ENCODE results near the gene SSTR4. TPM values are rescaled to one million over a fixed set of nuclear protein-coding genes. Genes with fewer than 3 reads are reported as not detected.

SSTR4 gene
- total and polyA plus RNA-seq, 2 experiments from 2014 or later: not detected

- Histone ChIP-seq H3K27me3 (no peaks in the 10 kb centered on the region), H3K4me1 (ENCODE audit: low read depth) (peaks cover 20% of the 10 kb centered on the region), H3K27ac (no peak overlapping the region), H3K4me3 (no peak overlapping the region), H3K9me3 (ENCODE audit: low read depth) (no peaks in the 10 kb centered on the region), H3K36me3 (no peaks in the 10 kb centered on the region)
- DNase-seq (ENCODE audit: low read depth in 1 of 2, low spot score in 1 of 2): no peak
- no peak for TF ChIP-seq CTCF (IDR thresholded peaks at IDR 0.05; ENCODE audit: low read depth, low read length)
Measured at GRCh38 chr20:23083553-23084220, 48.6 kb downstream of the SSTR4 start.

- TF ChIP-seq CTCF (IDR thresholded peaks at IDR 0.05; ENCODE audit: low read depth, low read length): no peak
- no peak for DNase-seq (ENCODE audit: low read depth in 1 of 2, low spot score in 1 of 2)
- no peaks in the 10 kb centered on the region for H3K27me3 ChIP-seq
- H3K27ac ChIP-seq: no peak overlapping the region
- H3K9me3 ChIP-seq (ENCODE audit: low read depth): no peaks in the 10 kb centered on the region
- H3K4me3 ChIP-seq: no peak overlapping the region
- no peaks in the 10 kb centered on the region for H3K36me3 ChIP-seq
- H3K4me1 ChIP-seq (ENCODE audit: low read depth): peaks cover 17% of the 10 kb centered on the region
Measured at GRCh38 chr20:23084282-23084844, 49.3 kb downstream of the SSTR4 start.

GRCh38 chr20:23084845-23085365, 49.8 kb downstream of the SSTR4 start:
- Histone ChIP-seq H3K27ac (no peak overlapping the region), H3K36me3 (no peaks in the 10 kb centered on the region), H3K4me3 (no peak overlapping the region), H3K27me3 (no peaks in the 10 kb centered on the region), H3K4me1 (ENCODE audit: low read depth) (peaks cover 11% of the 10 kb centered on the region), H3K9me3 (ENCODE audit: low read depth) (no peaks in the 10 kb centered on the region)
- TF ChIP-seq CTCF (IDR thresholded peaks at IDR 0.05; ENCODE audit: low read depth, low read length): no peak
- DNase-seq (ENCODE audit: low read depth in 1 of 2, low spot score in 1 of 2): no peak

- TF ChIP-seq CTCF (IDR thresholded peaks at IDR 0.05; ENCODE audit: low read depth, low read length): no peak
- no peaks in the 10 kb centered on the region for H3K9me3 ChIP-seq (ENCODE audit: low read depth)
- DNase-seq (ENCODE audit: low read depth in 1 of 2, low spot score in 1 of 2): no peak
- no peak overlapping the region for H3K4me3 ChIP-seq
- H3K27me3 ChIP-seq: no peaks in the 10 kb centered on the region
- H3K4me1 ChIP-seq (ENCODE audit: low read depth): peaks cover 11% of the 10 kb centered on the region
- no peaks in the 10 kb centered on the region for H3K36me3 ChIP-seq
- no peak overlapping the region for H3K27ac ChIP-seq
Measured at GRCh38 chr20:23085436-23086055, 50.4 kb downstream of the SSTR4 start.

- no peak for TF ChIP-seq CTCF (IDR thresholded peaks at IDR 0.05; ENCODE audit: low read depth, low read length)
- peak in 1 of 2 donors; percentile 67 for DNase-seq (ENCODE audit: low read depth in 1 of 2, low spot score in 1 of 2)
- H3K4me3 ChIP-seq: no peak within 1 kb of the TSS
Measured at GRCh38 chr20:23086056-23086566, 51.0 kb downstream of the SSTR4 start, which contains the start of gene CD93. Gene CD93, minus strand, starts transcription at chr20:23086324. Its CDS starts 132 bp downstream, at chr20:23086192.

More at GRCh38 chr20:23086056-23086566, 51.0 kb downstream of the SSTR4 start, which contains the start of gene CD93:
- H3K4me1 ChIP-seq (ENCODE audit: low read depth): peaks cover 11% of the 10 kb centered on the region
- H3K9me3 ChIP-seq (ENCODE audit: low read depth): no peaks in the 10 kb centered on the region
- H3K36me3 ChIP-seq: no peaks in the 10 kb centered on the region
- no peaks in the 10 kb centered on the region for H3K27me3 ChIP-seq
- H3K27ac ChIP-seq: no peak within 1 kb of the TSS

Measured in cardiac muscle cell (in vitro differentiated cells and primary cell).